Activated CD8-positive, alpha-beta memory T cell treated with anti-CD3 and anti-CD28 coated beads, Interleukin-2, amount 50 U/mL, for 1 hour (primary cell): Measurements from ENCODE around the gene PDCD7.
"Not testable (repeated sequence)": the region's sequence is repeated elsewhere in the genome, so short reads cannot be mapped to it uniquely, and the experiment has no call there.

Experiments used
- DNase-seq: peaks from one replicate; pipeline ENCODE4 v3.0.0-alpha.2; 2020; ENCODE audit errors: extremely low read depth

PDCD7 gene

GRCh38 chr15:65115542-65115941, 18.1 kb downstream of the PDCD7 start:
- DNase-seq, result no peak

- no peak for DNase-seq
Observed at GRCh38 chr15:65115086-65115485, 18.5 kb downstream of the PDCD7 start, which contains the start of gene UBAP1L. Gene UBAP1L, minus strand, starts transcription at chr15:65115200. Its CDS starts 8,985 bp downstream, at chr15:65106215.

- no peak for DNase-seq
Observed at GRCh38 chr15:65110676-65111292, 22.8 kb downstream of the PDCD7 start.

GRCh38 chr15:65106011-65106590, 27.5 kb downstream of the PDCD7 start:
- no peak for DNase-seq

GRCh38 chr15:65105038-65105437, 28.6 kb downstream of the PDCD7 start:
- no peak for DNase-seq

GRCh38 chr15:65102912-65103311, 30.7 kb downstream of the PDCD7 start:
- no peak for DNase-seq

- DNase-seq, result no peak
Observed at GRCh38 chr15:65101891-65102708, 31.5 kb downstream of the PDCD7 start.

- DNase-seq, result no peak
Observed at GRCh38 chr15:65101411-65101890, 32.2 kb downstream of the PDCD7 start.

GRCh38 chr15:65100442-65100841, 33.2 kb downstream of the PDCD7 start:
- DNase-seq, result no peak

- DNase-seq, result not testable (repeated sequence)
Observed at GRCh38 chr15:65099801-65100200, 33.8 kb downstream of the PDCD7 start.

- no peak for DNase-seq
Observed at GRCh38 chr15:65099336-65099735, 34.3 kb downstream of the PDCD7 start.

GRCh38 chr15:65097651-65098263, 35.9 kb downstream of the PDCD7 start:
- DNase-seq, result no peak

- DNase-seq, result no peak
Observed at GRCh38 chr15:65096481-65097385, 36.9 kb downstream of the PDCD7 start.

GRCh38 chr15:65095747-65096104, 37.9 kb downstream of the PDCD7 start:
- no peak for DNase-seq

GRCh38 chr15:65095011-65095746, 38.4 kb downstream of the PDCD7 start:
- DNase-seq, result no peak

GRCh38 chr15:65094294-65094995, 39.2 kb downstream of the PDCD7 start:
- no peak for DNase-seq

- DNase-seq, result not testable (repeated sequence)
Observed at GRCh38 chr15:65093793-65094170, 39.8 kb downstream of the PDCD7 start.

GRCh38 chr15:65092911-65093792, 40.5 kb downstream of the PDCD7 start:
- no peak for DNase-seq
